GM12892 (cell line): Measurements from ENCODE around the gene LAMA3.

Source experiments
- POLR2A ChIP-seq: IDR thresholded peaks from 2 replicates; pipeline ENCODE4 v1.6.1; 2011; ENCODE audit warnings: low read depth, low read length, control low read depth
- POLR2AphosphoS5 ChIP-seq: IDR thresholded peaks from 2 replicates; pipeline ENCODE4 v1.6.1; 2011; ENCODE audit warnings: low read depth, low read length, control low read depth

GRCh38 chr18:23682472-23682871 lies 6.8 kb upstream of the LAMA3 start:
- TF ChIP-seq POLR2AphosphoS5: no peak
- TF ChIP-seq POLR2A: no peak
